GM12878 (cell line): ENCODE results near the gene DPM3. TPM values are rescaled to one million over a fixed set of nuclear protein-coding genes. Genes with fewer than 3 reads are reported as not detected.

Experiments
- ATAC-seq: fragments of 200-7000 bp; cut with Tn5 transposase; 3 replicates; pipeline ENCODE4 v1.9.1; 2020; ENCODE audit warnings: mild to moderate bottlenecking, moderate library complexity
- BruUV-seq: library from RNA; stranded (reverse); fragments of 400-500 nt; replicated peaks from 2 replicates; lab custom pipeline; 2021; lab: Mats Ljungman, UMichigan
- CTCF ChIA-PET: fragments of 300-600 bp; sonication (Branson Sonifier 250); formaldehyde crosslinking; extraction: SDS; loops from one replicate; lab custom pipeline; 2021; ENCODE audit warnings: inconsistent platforms; lab: Yijun Ruan, JAX
- POLR2A ChIA-PET: fragments of 350-600 bp; formaldehyde crosslinking; extraction: SDS; loops from one replicate; lab custom pipeline; 2021; ENCODE audit warnings: inconsistent platforms; lab: Charles Lee
- RAD21 ChIA-PET: fragments of 300-600 bp; sonication (Branson Sonifier 250); formaldehyde crosslinking; loops from one replicate; lab custom pipeline; 2023; ENCODE audit warnings: antibody characterized with exemption; ENCODE audit not compliant: unreplicated experiment; lab: Charles Lee
- SMC1A ChIA-PET: fragments of 300-600 bp; sonication (Branson Sonifier 250); formaldehyde crosslinking; loops from one replicate; lab custom pipeline; 2023; ENCODE audit not compliant: unreplicated experiment, uncharacterized antibody; lab: Charles Lee
- DNase-seq: peaks from one replicate; pipeline ENCODE4 v3.0.0-alpha.2; 2011; ENCODE audit warnings: low read depth, low spot score
- FAIRE-seq: peaks from 3 replicates; lab custom pipeline; 2011; peaks lifted over from hg19 to GRCh38; lab: Jason Lieb, UNC
- H2AFZ ChIP-seq: 2 replicates; pipeline ENCODE4 v1.6.0; 2011; ENCODE audit warnings: low read depth, low read length, control low read depth; ENCODE audit not compliant: control insufficient read depth
- H3K27ac ChIP-seq: 2 replicates; pipeline ENCODE4 v1.5.1; 2011; ENCODE audit warnings: control low read depth; ENCODE audit not compliant: control insufficient read depth, insufficient read depth
- H3K27me3 ChIP-seq, 2 experiments: replicated peaks in 1 of 2; 2 replicates each; pipeline versions ENCODE4 v1.6.0 to v1.6.1; 2011; ENCODE audit warnings: low read length in 1 of 2; ENCODE audit not compliant: control insufficient read depth in 2 of 2, insufficient read depth in 2 of 2
- H3K36me3 ChIP-seq, 2 experiments: 2 replicates each; pipeline ENCODE4 v1.5.1; 2011; ENCODE audit warnings: low read length in 1 of 2; ENCODE audit not compliant: control insufficient read depth in 2 of 2, insufficient read depth in 2 of 2
- H3K4me1 ChIP-seq: 2 replicates; pipeline ENCODE4 v1.6.1; 2011; ENCODE audit warnings: mild to moderate bottlenecking, low read length, moderate library complexity, mixed read lengths; ENCODE audit not compliant: control insufficient read depth, insufficient read depth
- H3K4me2 ChIP-seq: 2 replicates; pipeline ENCODE4 v1.6.0; 2011; ENCODE audit warnings: control low read depth; ENCODE audit not compliant: control insufficient read depth, insufficient read depth
- H3K4me3 ChIP-seq: fragments of 200-600 bp; sonication (generic); 2 replicates; pipeline ENCODE4 v1.5.1; 2016
- H3K79me2 ChIP-seq: 2 replicates; pipeline ENCODE4 v1.6.0; 2011; ENCODE audit warnings: low read length; ENCODE audit not compliant: control insufficient read depth, insufficient read depth
- H3K9ac ChIP-seq: 2 replicates; pipeline ENCODE4 v1.8.0; 2011; ENCODE audit warnings: low read length, control low read depth, mixed read lengths; ENCODE audit not compliant: control insufficient read depth, insufficient read depth
- H3K9me3 ChIP-seq: replicated peaks from 3 replicates; pipeline ENCODE4 v1.5.1; 2011; ENCODE audit warnings: mild to moderate bottlenecking, low read length; ENCODE audit not compliant: control insufficient read depth, insufficient read depth
- H4K20me1 ChIP-seq: 2 replicates; pipeline ENCODE4 v1.6.0; 2011; ENCODE audit not compliant: control insufficient read depth, insufficient read depth
- BHLHE40 ChIP-seq, 2 experiments: fragments of 450-650 bp in 1 of 2; IDR thresholded peaks; 2 replicates each; pipeline ENCODE4 v1.6.1; 2011 to 2017; ENCODE audit warnings: low read depth in 2 of 2, borderline replicate concordance in 1 of 2, improper control_type of control experiment in 1 of 2, low read length in 1 of 2, mild to moderate bottlenecking in 1 of 2
- CBX3 ChIP-seq: fragments of 200-600 bp; sonication (generic); IDR thresholded peaks from 2 replicates; pipeline ENCODE4 v1.6.1; 2016; ENCODE audit warnings: low read depth, borderline replicate concordance
- FOXM1 ChIP-seq: IDR thresholded peaks from 2 replicates; pipeline ENCODE4 v1.6.1; 2012; ENCODE audit warnings: low read depth, mild to moderate bottlenecking, inconsistent platforms, low read length, moderate library complexity
- KDM1A ChIP-seq: fragments of 200-600 bp; sonication (generic); IDR thresholded peaks from 2 replicates; pipeline ENCODE4 v1.6.1; 2016; ENCODE audit warnings: borderline replicate concordance
- KLF5 ChIP-seq: fragments of 450-650 bp; IDR thresholded peaks from 2 replicates; pipeline ENCODE4 v1.6.1; 2014; ENCODE audit warnings: mild to moderate bottlenecking; ENCODE audit not compliant: partially characterized antibody
- RB1 ChIP-seq: fragments of 450-650 bp; formaldehyde crosslinking; IDR thresholded peaks from 2 replicates; pipeline ENCODE4 v1.6.1; 2017; ENCODE audit warnings: mild to moderate bottlenecking, borderline replicate concordance
- SIN3A ChIP-seq: IDR thresholded peaks from 2 replicates; pipeline ENCODE4 v1.6.1; 2012; ENCODE audit warnings: low read depth, low read length, improper control_type of control experiment
- ZNF384 ChIP-seq: IDR thresholded peaks from 2 replicates; pipeline ENCODE4 v1.6.1; 2012; ENCODE audit warnings: low read depth, mild to moderate bottlenecking, low read length, improper control_type of control experiment, borderline replicate concordance
- WGBS: methylation state at CpG from one replicate; pipeline ENCODE4 v1.1.6; 2016; ENCODE audit warnings: low lambda C conversion rate; ENCODE audit not compliant: insufficient replicate concordance, insufficient coverage; ENCODE audit errors: missing lambda C conversion rate; 5-methylcytosine and 5-hydroxymethylcytosine counted together
- in situ Hi-C: fragments of 300-500 bp; cut with MboI; formaldehyde crosslinking; loops from 9 replicates; pipeline ENCODE4 v1.14.3; 2018; ENCODE audit warnings: mixed read lengths
- intact Hi-C: fragments of 100-400 bp; cut with micrococcal nuclease; formaldehyde crosslinking; loops from one replicate; pipeline ENCODE4 v1.14.2; 2022; ENCODE audit not compliant: unreplicated experiment
- polyA plus RNA-seq, 11 experiments: library from polyadenylated mRNA; depleted of rRNA in 4 of 11; unstranded in 6 of 11; stranded (reverse) in 5 of 11; fragments of >200 nt; fragmentation: Nextera tagmentation in 4 of 11; fragmentation: Illumina TruSeq in 1 of 11; extraction: Ambion mirVana in 4 of 11; extraction: Trizol in 1 of 11; gene quantifications; 1 replicate in 1 of 11; 2 replicates in 10 of 11; pipeline versions ENCODE4 v1.2.1 to v1.2.3, GENCODE V29; 2011 to 2016; ENCODE audit warnings: inconsistent platforms in 2 of 11, missing spikeins in 2 of 11, low read depth in 1 of 11
- total RNA-seq, 4 experiments: library from RNA; depleted of rRNA in 3 of 4; stranded (reverse); fragments of >200 nt in 3 of 4; fragmentation: Illumina TruSeq in 1 of 4; extraction: Trizol in 1 of 4; gene quantifications; 2 replicates each; pipeline versions ENCODE4 v1.2.1 to v1.2.3, GENCODE V29; 2013 to 2021
- TF ChIP-seq, protein P1 (sequence below): fragments of 450-650 bp; IDR thresholded peaks from 2 replicates; pipeline ENCODE4 v1.6.1; 2018; ENCODE audit warnings: mild to moderate bottlenecking, low read depth, moderate library complexity; ENCODE audit not compliant: partially characterized antibody

DPM3 gene
- total and polyA plus RNA-seq, 10 of the 15 experiments (the other 5 are each of a cell fraction or from before 2014, with no cell fraction given), result 5.9 to 78.7 (median 25.7) TPM

DNA sequence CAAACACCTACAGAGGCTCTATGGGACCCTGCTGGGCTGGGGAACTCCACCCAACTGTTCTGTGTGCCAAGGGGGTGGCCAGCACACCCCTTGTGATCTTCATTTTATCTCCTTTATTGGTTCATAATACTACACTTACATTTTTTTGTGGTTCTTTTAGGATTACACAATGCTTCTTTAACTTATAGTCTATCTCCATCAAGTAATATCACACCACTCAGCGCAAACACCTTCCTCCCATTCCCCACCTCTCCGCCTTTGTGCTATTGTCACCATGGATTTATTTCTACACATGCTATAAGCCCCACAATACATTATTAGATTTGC is 45.7 kb downstream of the DPM3 start:
- SMC1A ChIA-PET, result interaction anchor here (0.6 to 2.4 kb wide), 3 partner anchors 12 to 904 kb away, joined by 3 to 37 read pairs (median 5); no protein-coding TSS in a partner anchor

More for the DNA sequence above, 45.7 kb downstream of the DPM3 start:
- no peak overlapping the region for H3K4me3 ChIP-seq
- WGBS, result 62% methylated on average over 2 of the region's 2 CpGs
- BruUV-seq, result no TSS peak
- no peak overlapping the region for H2AFZ ChIP-seq
- H3K27ac ChIP-seq, result no peak overlapping the region
- in situ Hi-C loops, result loop anchor here (5.0 kb wide), 1 partner anchor 73 kb away; no protein-coding TSS in a partner anchor
- no peak for TF ChIP-seq SIN3A
- TF ChIP-seq ZNF384, result no peak
- TF ChIP-seq BHLHE40 (IDR thresholded peaks at IDR 0.05; ENCODE audit: borderline replicate concordance in 1 of 2, low read depth in 2 of 2, low read length in 1 of 2), result no peak
- TF ChIP-seq FOXM1, result no peak
- no peak for TF ChIP-seq RB1
- TF ChIP-seq KDM1A, result no peak
- TF ChIP-seq, protein P1, sequence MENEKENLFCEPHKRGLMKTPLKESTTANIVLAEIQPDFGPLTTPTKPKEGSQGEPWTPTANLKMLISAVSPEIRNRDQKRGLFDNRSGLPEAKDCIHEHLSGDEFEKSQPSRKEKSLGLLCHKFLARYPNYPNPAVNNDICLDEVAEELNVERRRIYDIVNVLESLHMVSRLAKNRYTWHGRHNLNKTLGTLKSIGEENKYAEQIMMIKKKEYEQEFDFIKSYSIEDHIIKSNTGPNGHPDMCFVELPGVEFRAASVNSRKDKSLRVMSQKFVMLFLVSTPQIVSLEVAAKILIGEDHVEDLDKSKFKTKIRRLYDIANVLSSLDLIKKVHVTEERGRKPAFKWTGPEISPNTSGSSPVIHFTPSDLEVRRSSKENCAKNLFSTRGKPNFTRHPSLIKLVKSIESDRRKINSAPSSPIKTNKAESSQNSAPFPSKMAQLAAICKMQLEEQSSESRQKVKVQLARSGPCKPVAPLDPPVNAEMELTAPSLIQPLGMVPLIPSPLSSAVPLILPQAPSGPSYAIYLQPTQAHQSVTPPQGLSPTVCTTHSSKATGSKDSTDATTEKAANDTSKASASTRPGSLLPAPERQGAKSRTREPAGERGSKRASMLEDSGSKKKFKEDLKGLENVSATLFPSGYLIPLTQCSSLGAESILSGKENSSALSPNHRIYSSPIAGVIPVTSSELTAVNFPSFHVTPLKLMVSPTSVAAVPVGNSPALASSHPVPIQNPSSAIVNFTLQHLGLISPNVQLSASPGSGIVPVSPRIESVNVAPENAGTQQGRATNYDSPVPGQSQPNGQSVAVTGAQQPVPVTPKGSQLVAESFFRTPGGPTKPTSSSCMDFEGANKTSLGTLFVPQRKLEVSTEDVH, result no peak
- no peak for TF ChIP-seq CBX3
- no peak for TF ChIP-seq KLF5
- H3K4me2 ChIP-seq, result no peak overlapping the region
- H4K20me1 ChIP-seq, result no peaks in the 10 kb centered on the region
- H3K9me3 ChIP-seq, result no peaks in the 10 kb centered on the region
- ATAC-seq (no peak), DNase-seq (no peak), FAIRE-seq (no peak)
- no peaks in the 10 kb centered on the region for H3K36me3 ChIP-seq
- no peak overlapping the region for H3K9ac ChIP-seq
- H3K27me3 ChIP-seq, result no peaks in the 10 kb centered on the region; a peak in 1 of 4 replicates
- intact Hi-C loops, result no loop called here
- CTCF ChIA-PET, result interaction anchor here (0.8 to 6.6 kb wide), 13 partner anchors 8 to 99 kb away, joined by 3 to 89 read pairs (median 5); partner anchors contain the start of gene KRTCAP2
- no peaks in the 10 kb centered on the region for H3K79me2 ChIP-seq
- RAD21 ChIA-PET, result interaction anchor here (0.8 to 2.8 kb wide), 3 partner anchors 51 to 78 kb away, joined by 3 to 14 read pairs (median 6); partner anchors contain the start of genes KRTCAP2 and TRIM46
- POLR2A ChIA-PET, result no interaction called here
- H3K4me1 ChIP-seq, result peaks cover 3% of the 10 kb centered on the region; the same call in 1 of the 2 replicates
